CD14-positive monocyte (primary cell): ENCODE results near the gene SCD5. TPM values are rescaled to one million over a fixed set of nuclear protein-coding genes. Genes with fewer than 3 reads are reported as not detected.

Source experiments
- DNase-seq, 3 donors: peaks; one replicate each; pipeline ENCODE4 v3.0.0-alpha.2; 2011 to 2022
- H2AFZ ChIP-seq: 2 replicates; pipeline ENCODE4 v1.6.0; 2012; ENCODE audit warnings: mild to moderate bottlenecking, low read depth, low read length, inconsistent platforms; ENCODE audit not compliant: insufficient read depth, poor library complexity, severe bottlenecking
- H3K27ac ChIP-seq, 2 donors: 1 replicate in 1 of 2; 2 replicates in 1 of 2; pipeline ENCODE4 v1.5.1; 2012 to 2013; ENCODE audit warnings: low read length in 2 of 2, control low read depth in 1 of 2, inconsistent platforms in 1 of 2, low read depth in 1 of 2, mild to moderate bottlenecking in 1 of 2
- H3K27me3 ChIP-seq, 2 donors: one replicate each; pipeline versions ENCODE4 v1.6.0 to v1.6.1; 2011 to 2013; ENCODE audit warnings: low read length in 2 of 2; ENCODE audit not compliant: control insufficient read depth in 2 of 2, insufficient read depth in 2 of 2
- H3K36me3 ChIP-seq, 2 donors: replicated peaks in 1 of 2; 1 replicate in 1 of 2; 2 replicates in 1 of 2; pipeline versions ENCODE4 v1.5.1 to v1.6.1; 2012 to 2013; ENCODE audit warnings: low read length in 2 of 2, control low read depth in 1 of 2, inconsistent platforms in 1 of 2, mild to moderate bottlenecking in 1 of 2; ENCODE audit not compliant: insufficient read depth in 2 of 2, control insufficient read depth in 1 of 2
- H3K4me1 ChIP-seq, 2 donors: 1 replicate in 1 of 2; 2 replicates in 1 of 2; pipeline versions ENCODE4 v1.5.1 to v1.6.1; 2012 to 2013; ENCODE audit warnings: low read length in 2 of 2, control low read depth in 1 of 2, inconsistent platforms in 1 of 2, mild to moderate bottlenecking in 1 of 2, moderate library complexity in 1 of 2; ENCODE audit not compliant: insufficient read depth in 2 of 2, control insufficient read depth in 1 of 2
- H3K4me2 ChIP-seq: replicated peaks from 2 replicates; pipeline ENCODE3; 2012; ENCODE audit warnings: low read length, moderate library complexity, mild to moderate bottlenecking; ENCODE audit not compliant: poor library complexity, severe bottlenecking; ENCODE audit errors: extremely low read depth
- H3K4me3 ChIP-seq, 3 experiments: fragments of 200-600 bp in 1 of 3; sonication (generic) in 1 of 3; replicated peaks in 1 of 3; 1 replicate in 2 of 3; 2 replicates in 1 of 3; pipeline ENCODE4 v1.5.1; 2011 to 2013; ENCODE audit warnings: low read length in 3 of 3, mild to moderate bottlenecking in 3 of 3, control low read depth in 2 of 3, low read depth in 2 of 3, inconsistent platforms in 1 of 3, moderate library complexity in 1 of 3
- H3K79me2 ChIP-seq: 2 replicates; pipeline ENCODE4 v1.6.0; 2012; ENCODE audit warnings: mild to moderate bottlenecking, control low read depth, inconsistent platforms, low read length, moderate library complexity; ENCODE audit not compliant: insufficient read depth
- H3K9ac ChIP-seq: 2 replicates; pipeline ENCODE4 v1.6.0; 2017; ENCODE audit warnings: low read length, mild to moderate bottlenecking; ENCODE audit not compliant: insufficient read depth, poor library complexity, severe bottlenecking
- H3K9me3 ChIP-seq, 2 donors: replicated peaks in 1 of 2; 1 replicate in 1 of 2; 2 replicates in 1 of 2; pipeline versions ENCODE4 v1.5.1 to v1.6.1; 2012 to 2013; ENCODE audit warnings: low read length in 2 of 2, control low read depth in 1 of 2; ENCODE audit not compliant: control insufficient read depth in 1 of 2, insufficient read depth in 1 of 2
- H4K20me1 ChIP-seq: 2 replicates; pipeline ENCODE4 v1.6.0; 2012; ENCODE audit warnings: mild to moderate bottlenecking, low read length, control low read depth, moderate library complexity; ENCODE audit not compliant: insufficient read depth
- H3K27ac Mint-ChIP-seq, 7 donors: one replicate each; pipeline ENCODE4 v1.8.0; 2020; ENCODE audit warnings: mild to moderate bottlenecking in 7 of 7, mixed read lengths in 7 of 7, moderate library complexity in 6 of 7, inconsistent platforms in 2 of 7
- H3K27me3 Mint-ChIP-seq, 3 donors: one replicate each; pipeline ENCODE4 v1.8.0; 2021 to 2022; ENCODE audit warnings: low read depth in 3 of 3, mild to moderate bottlenecking in 3 of 3, mixed read lengths in 3 of 3, moderate library complexity in 3 of 3, inconsistent platforms in 1 of 3
- H3K36me3 Mint-ChIP-seq, 2 donors: one replicate each; pipeline ENCODE4 v1.8.0; 2020; ENCODE audit warnings: mixed read lengths in 2 of 2, inconsistent platforms in 1 of 2, mild to moderate bottlenecking in 1 of 2
- H3K4me1 Mint-ChIP-seq: one replicate; pipeline ENCODE4 v1.8.0; 2020; ENCODE audit warnings: mild to moderate bottlenecking, mixed read lengths
- H3K4me3 Mint-ChIP-seq, 2 donors: one replicate each; pipeline ENCODE4 v1.8.0; 2020; ENCODE audit warnings: mild to moderate bottlenecking in 2 of 2, mixed read lengths in 2 of 2, moderate library complexity in 1 of 2
- H3K9me3 Mint-ChIP-seq, 7 donors: one replicate each; pipeline ENCODE4 v1.8.0; 2020 to 2022; ENCODE audit warnings: mixed read lengths in 7 of 7, mild to moderate bottlenecking in 6 of 7, moderate library complexity in 6 of 7, inconsistent platforms in 2 of 7
- CTCF ChIP-seq: fragments of 200-600 bp; IDR thresholded peaks from one replicate; pipeline ENCODE4 v1.8.0; 2022; ENCODE audit warnings: antibody characterized with exemption, mild to moderate bottlenecking
- WGBS: methylation state at CpG from one replicate; pipeline ENCODE4 v1.1.5; 2013; ENCODE audit warnings: missing lambda C conversion rate; ENCODE audit not compliant: insufficient coverage; 5-methylcytosine and 5-hydroxymethylcytosine counted together
- intact Hi-C, 2 donors: fragments of 100-400 bp; cut with micrococcal nuclease; formaldehyde crosslinking; loops; one replicate each; pipeline versions ENCODE4 v1.15.0 to v1.15.1; 2023
- polyA plus RNA-seq, 3 donors: library from polyadenylated mRNA; depleted of rRNA in 1 of 3; unstranded in 2 of 3; stranded (reverse) in 1 of 3; fragments of 300-500 nt in 2 of 3; fragments of >200 nt in 1 of 3; fragmentation: Illumina TruSeq in 2 of 3; gene quantifications; 1 replicate in 2 of 3; 2 replicates in 1 of 3; pipeline ENCODE4 v1.2.3, GENCODE V29; 2012 to 2021

The SCD5 gene
- polyA plus RNA-seq, 3 donors = 0.28 to 1.3 (median 0.61) TPM

GRCh38 chr4:82643994-82644733, 154.4 kb downstream of the SCD5 start:
- Histone ChIP-seq H3K9ac (no peak overlapping the region), H3K4me2 (no peak overlapping the region), H4K20me1 (no peaks in the 10 kb centered on the region), H3K36me3 (no peaks in the 10 kb centered on the region), H3K9me3 (no peaks in the 10 kb centered on the region), H2AFZ (no peak overlapping the region), H3K27ac (no peak overlapping the region), H3K27me3 (no peaks in the 10 kb centered on the region), H3K4me3 (no peak overlapping the region), H3K4me1 (no peaks in the 10 kb centered on the region), H3K79me2 (no peaks in the 10 kb centered on the region)
- no peak for DNase-seq
- Mint-ChIP-seq H3K27ac (no peak overlapping the region), H3K4me3 (no peak overlapping the region), H3K27me3 (peaks cover 0 to 4% (median 3%) of the 10 kb centered on the region in 3 donors), H3K4me1 (peaks cover 23% of the 10 kb centered on the region), H3K9me3 (no peaks in the 10 kb centered on the region), H3K36me3 (no peaks in the 10 kb centered on the region)
- 100% methylated on average over 5 of the region's 5 CpGs for WGBS
- no peak for TF ChIP-seq CTCF
- intact Hi-C loops = no loop called here

- no peak overlapping the region for H3K27ac ChIP-seq
- H3K4me3 ChIP-seq = no peak overlapping the region
- H2AFZ ChIP-seq = no peak overlapping the region
- 53% methylated on average over 4 of the region's 7 CpGs for WGBS
- TF ChIP-seq CTCF = no peak
- H3K4me2 ChIP-seq = no peak overlapping the region
- no peaks in the 10 kb centered on the region for H3K9me3 ChIP-seq
- no peaks in the 10 kb centered on the region for H3K4me1 ChIP-seq
- intact Hi-C loops = no loop called here
- H3K36me3 Mint-ChIP-seq = no peaks in the 10 kb centered on the region
- H3K27ac Mint-ChIP-seq = peak overlapping the region in 4 of 7 donors; percentile 9 to 57 (median 43)
- H3K27me3 ChIP-seq = no peaks in the 10 kb centered on the region
- no peaks in the 10 kb centered on the region for H3K79me2 ChIP-seq
- peaks cover 23% of the 10 kb centered on the region for H3K4me1 Mint-ChIP-seq
- H3K9ac ChIP-seq = no peak overlapping the region
- H3K36me3 ChIP-seq = no peaks in the 10 kb centered on the region
- DNase-seq = peak; percentile 19 to 57 (median 20)
- H4K20me1 ChIP-seq = no peaks in the 10 kb centered on the region
- peaks cover 0 to 3% (median 0%) of the 10 kb centered on the region in 7 donors for H3K9me3 Mint-ChIP-seq
- no peak overlapping the region for H3K4me3 Mint-ChIP-seq
- H3K27me3 Mint-ChIP-seq = peaks cover 0 to 4% (median 3%) of the 10 kb centered on the region in 3 donors
These were observed 156.3 kb downstream of the SCD5 start for GRCh38 chr4:82642331-82642730.
